ENCODE measurements around the gene LMNB1. TPM values are rescaled to one million over a fixed set of nuclear protein-coding genes. Genes with fewer than 3 reads are reported as not detected.
"Not testable (repeated sequence)": the region's sequence is repeated elsewhere in the genome, so short reads cannot be mapped to it uniquely, and the experiment has no call there.

The LMNB1 gene
- total RNA-seq, 2 experiments from 2014 or later, result 209 to 240 TPM

- H3K4me3 Mint-ChIP-seq, result no peak overlapping the region
- no peaks in the 10 kb centered on the region for H3K36me3 Mint-ChIP-seq (ENCODE audit: low read depth)
- POLR2A ChIA-PET, result no interaction called here
- peaks cover 17% of the 10 kb centered on the region for H3K4me1 Mint-ChIP-seq
- intact Hi-C loops (cut with DNase I, micrococcal nuclease), result no loop called here
- no peaks in the 10 kb centered on the region for H3K27me3 Mint-ChIP-seq
- no peak overlapping the region for H3K27ac Mint-ChIP-seq
- DNase-seq, result no peak
- CTCF ChIA-PET, result no interaction called here
- ATAC-seq, result no peak
- no peaks in the 10 kb centered on the region for H3K9me3 Mint-ChIP-seq (ENCODE audit: low read depth)
Observed at GRCh38 chr5:126753227-126753626, 23.7 kb upstream of the LMNB1 start.

- ChIA-PET CTCF (interaction anchor here (1.2 kb wide), 1 partner anchor 25 kb away, joined by 3 read pairs; no protein-coding TSS in a partner anchor), POLR2A (interaction anchor here (0.6 to 1.0 kb wide), 3 partner anchors 9 to 23 kb away, joined by 3 to 9 read pairs (median 3); no protein-coding TSS in a partner anchor)
- no peak for DNase-seq
- Mint-ChIP-seq H3K9me3 (ENCODE audit: low read depth) (no peaks in the 10 kb centered on the region), H3K4me1 (peaks cover 25% of the 10 kb centered on the region), H3K27me3 (no peaks in the 10 kb centered on the region), H3K4me3 (no peak overlapping the region), H3K36me3 (ENCODE audit: low read depth) (no peaks in the 10 kb centered on the region), H3K27ac (no peak overlapping the region)
- no peak for ATAC-seq
- intact Hi-C loops (cut with DNase I, micrococcal nuclease), result no loop called here
Observed at GRCh38 chr5:126754609-126755008, 22.3 kb upstream of the LMNB1 start.

GRCh38 chr5:126755593-126755992 lies 21.3 kb upstream of the LMNB1 start:
- ChIA-PET CTCF (interaction anchor here (0.6 kb wide), 1 partner anchor 12 kb away, joined by 3 read pairs; no protein-coding TSS in a partner anchor), POLR2A (no interaction called here)
- H3K4me3 Mint-ChIP-seq, result no peak overlapping the region
- intact Hi-C loops (cut with DNase I, micrococcal nuclease), result no loop called here
- no peak for DNase-seq
- H3K9me3 Mint-ChIP-seq (ENCODE audit: low read depth), result no peaks in the 10 kb centered on the region
- no peaks in the 10 kb centered on the region for H3K27me3 Mint-ChIP-seq
- ATAC-seq, result no peak
- H3K27ac Mint-ChIP-seq, result no peak overlapping the region
- peaks cover 28% of the 10 kb centered on the region for H3K4me1 Mint-ChIP-seq
- no peaks in the 10 kb centered on the region for H3K36me3 Mint-ChIP-seq (ENCODE audit: low read depth)

GRCh38 chr5:126757713-126758357 lies 19.1 kb upstream of the LMNB1 start:
- no peaks in the 10 kb centered on the region for H3K27me3 Mint-ChIP-seq
- no peaks in the 10 kb centered on the region for H3K36me3 Mint-ChIP-seq (ENCODE audit: low read depth)
- ChIA-PET CTCF (interaction anchor here (0.6 to 1.2 kb wide), 3 partner anchors 10 to 41 kb away, joined by 3 to 4 read pairs (median 3); no protein-coding TSS in a partner anchor), POLR2A (interaction anchor here (0.6 to 1.1 kb wide), 3 partner anchors 10 to 21 kb away, joined by 3 read pairs; no protein-coding TSS in a partner anchor)
- H3K4me1 Mint-ChIP-seq, result peaks cover 48% of the 10 kb centered on the region
- H3K27ac Mint-ChIP-seq, result peak overlapping the region; percentile 63
- DNase-seq (no peak), ATAC-seq (no peak)
- peak overlapping the region; percentile 24 for H3K4me3 Mint-ChIP-seq
- no peaks in the 10 kb centered on the region for H3K9me3 Mint-ChIP-seq (ENCODE audit: low read depth)
- intact Hi-C loops (cut with DNase I, micrococcal nuclease), result no loop called here

- no peaks in the 10 kb centered on the region for H3K36me3 Mint-ChIP-seq (ENCODE audit: low read depth)
- peak overlapping the region; percentile 76 for H3K27ac Mint-ChIP-seq
- H3K4me1 Mint-ChIP-seq, result peaks cover 43% of the 10 kb centered on the region
- DNase-seq, result no peak
- H3K4me3 Mint-ChIP-seq, result no peak overlapping the region
- H3K27me3 Mint-ChIP-seq, result no peaks in the 10 kb centered on the region
- ChIA-PET CTCF (interaction anchor here (1.7 kb wide), 1 partner anchor 16 kb away, joined by 4 read pairs; no protein-coding TSS in a partner anchor), POLR2A (interaction anchor here (0.6 kb wide), 1 partner anchor 9 kb away, joined by 3 read pairs; no protein-coding TSS in a partner anchor)
- ATAC-seq, result no peak
- no peaks in the 10 kb centered on the region for H3K9me3 Mint-ChIP-seq (ENCODE audit: low read depth)
- intact Hi-C loops (cut with DNase I, micrococcal nuclease), result loop anchor here (5.0 kb wide), 2 partner anchors 316 to 1319 kb away; partner anchors contain the start of gene SLC12A2 (in 2 of the 2)
Observed at GRCh38 chr5:126763371-126763770, 13.6 kb upstream of the LMNB1 start.

- no peak for ATAC-seq
- POLR2A ChIA-PET, result interaction anchor here (0.7 kb wide), 1 partner anchor 11 kb away, joined by 3 read pairs; no protein-coding TSS in a partner anchor
- Mint-ChIP-seq H3K36me3 (ENCODE audit: low read depth) (no peaks in the 10 kb centered on the region), H3K27ac (no peak overlapping the region), H3K4me3 (no peak overlapping the region), H3K9me3 (ENCODE audit: low read depth) (no peaks in the 10 kb centered on the region), H3K27me3 (no peaks in the 10 kb centered on the region), H3K4me1 (no peaks in the 10 kb centered on the region)
- intact Hi-C loops (cut with DNase I, micrococcal nuclease), result no loop called here
- no peak for DNase-seq
- CTCF ChIA-PET, result interaction anchor here (0.6 kb wide), 1 partner anchor 10 kb away, joined by 3 read pairs; no protein-coding TSS in a partner anchor
Observed at GRCh38 chr5:126769703-126770102, 7.2 kb upstream of the LMNB1 start.

GRCh38 chr5:126773536-126773935 lies 3.4 kb upstream of the LMNB1 start:
- ChIA-PET POLR2A (interaction anchor here (0.7 kb wide), 1 partner anchor 89 kb away, joined by 5 read pairs; no protein-coding TSS in a partner anchor), CTCF (interaction anchor here (0.8 to 1.6 kb wide), 2 partner anchors 96 to 97 kb away, joined by 3 to 4 read pairs; no protein-coding TSS in a partner anchor)
- H3K36me3 Mint-ChIP-seq (ENCODE audit: low read depth), result peaks cover 14% of the 10 kb centered on the region
- H3K4me1 Mint-ChIP-seq; H3K27me3 Mint-ChIP-seq; DNase-seq; intact Hi-C loops (cut with DNase I, micrococcal nuclease); H3K27ac Mint-ChIP-seq; H3K4me3 Mint-ChIP-seq; ATAC-seq; H3K9me3 Mint-ChIP-seq (ENCODE audit: low read depth): not testable (repeated sequence)

GRCh38 chr5:126774595-126774994 lies 2.3 kb upstream of the LMNB1 start:
- POLR2A ChIA-PET, result interaction anchor here (0.6 to 4.9 kb wide), 4 partner anchors 28 to 394 kb away, joined by 4 to 57 read pairs (median 6); no protein-coding TSS in a partner anchor
- CTCF ChIA-PET, result interaction anchor here (1.6 kb wide), 1 partner anchor 97 kb away, joined by 4 read pairs; no protein-coding TSS in a partner anchor
- H3K4me3 Mint-ChIP-seq; DNase-seq; H3K9me3 Mint-ChIP-seq (ENCODE audit: low read depth); ATAC-seq; intact Hi-C loops (cut with DNase I, micrococcal nuclease); H3K27ac Mint-ChIP-seq; H3K27me3 Mint-ChIP-seq: not testable (repeated sequence)
- Mint-ChIP-seq H3K4me1 (peaks cover 18% of the 10 kb centered on the region), H3K36me3 (ENCODE audit: low read depth) (peaks cover 25% of the 10 kb centered on the region)

- CTCF ChIA-PET, result interaction anchor here (0.6 to 6.4 kb wide), 14 partner anchors 11 to 980 kb away, joined by 3 to 163 read pairs (median 4); no protein-coding TSS in a partner anchor
- peak overlapping the region; percentile 97 for H3K4me3 Mint-ChIP-seq
- H3K9me3 Mint-ChIP-seq (ENCODE audit: low read depth), result no peaks in the 10 kb centered on the region
- intact Hi-C loops (cut with DNase I, micrococcal nuclease), result loop anchor here (1.0 to 5.0 kb wide), 4 partner anchors 45 to 354 kb away; partner anchors contain the start of genes GRAMD2B (in 1 of the 2) and MARCHF3 (in 1 of the 2)
- no peaks in the 10 kb centered on the region for H3K27me3 Mint-ChIP-seq
- DNase-seq (peak; percentile 72), ATAC-seq (peak; percentile 7)
- POLR2A ChIA-PET, result interaction anchor here (0.6 to 4.9 kb wide), 17 partner anchors 9 to 331 kb away, joined by 3 to 57 read pairs (median 5); partner anchors contain the start of gene MARCHF3
- H3K4me1 Mint-ChIP-seq, result peaks cover 37% of the 10 kb centered on the region
- peak overlapping the region; percentile 97 for H3K27ac Mint-ChIP-seq
- H3K36me3 Mint-ChIP-seq (ENCODE audit: low read depth), result peaks cover 44% of the 10 kb centered on the region
Observed at GRCh38 chr5:126777257-126777974, 480 bp downstream of the LMNB1 start.

- peaks cover 37% of the 10 kb centered on the region for H3K4me1 Mint-ChIP-seq
- peak overlapping the region; percentile 97 for H3K27ac Mint-ChIP-seq
- ATAC-seq (peak; percentile 79), DNase-seq (peak; percentile 98)
- ChIA-PET CTCF (interaction anchor here (0.6 to 6.4 kb wide), 23 partner anchors 11 to 979 kb away, joined by 3 to 163 read pairs (median 4); no protein-coding TSS in a partner anchor), POLR2A (interaction anchor here (0.6 to 4.9 kb wide), 21 partner anchors 9 to 331 kb away, joined by 3 to 57 read pairs (median 5); partner anchors contain the start of gene MARCHF3)
- H3K36me3 Mint-ChIP-seq (ENCODE audit: low read depth), result peaks cover 44% of the 10 kb centered on the region
- H3K4me3 Mint-ChIP-seq, result peak overlapping the region; percentile 97
- H3K9me3 Mint-ChIP-seq (ENCODE audit: low read depth), result no peaks in the 10 kb centered on the region
- intact Hi-C loops (cut with DNase I, micrococcal nuclease), result loop anchor here (1.0 to 5.0 kb wide), 11 partner anchors 16 to 1305 kb away; partner anchors contain the start of genes MARCHF3 (in 2 of the 2), GRAMD2B (in 1 of the 2) and SLC12A2 (in 1 of the 2)
- H3K27me3 Mint-ChIP-seq, result no peaks in the 10 kb centered on the region
Observed at GRCh38 chr5:126777975-126778674, 1.2 kb downstream of the LMNB1 start.
